ENCODE measurements around the gene SCNN1A.

GRCh38 chr12:6363010-6363329 lies 12.4 kb downstream of the SCNN1A start:
- no peak for TF ChIP-seq POLR2A (IDR thresholded peaks at IDR 0.05)
- no peak for TF ChIP-seq CTCF (IDR thresholded peaks at IDR 0.05)

All from thyroid gland (tissue), 4 donors.